HG03060 (cell line): Measurements from ENCODE around the gene COMMD1.

Experiments used
- ATAC-seq: cut with Tn5 transposase; IDR thresholded peaks from one replicate; pipeline ENCODE4 v1.9.1; 2021; ENCODE audit warnings: low read depth, moderate number of reproducible peaks; ENCODE audit not compliant: unreplicated experiment

The COMMD1 gene

GRCh38 chr2:62055724-62056336, 150.4 kb downstream of the COMMD1 start:
- ATAC-seq, result no peak

- ATAC-seq, result no peak
Measured at GRCh38 chr2:62056341-62056740, 150.9 kb downstream of the COMMD1 start.

GRCh38 chr2:62065243-62065642, 159.8 kb downstream of the COMMD1 start:
- no peak for ATAC-seq

GRCh38 chr2:62071126-62071598, 165.7 kb downstream of the COMMD1 start:
- no peak for ATAC-seq

GRCh38 chr2:62071760-62072680, 166.5 kb downstream of the COMMD1 start:
- ATAC-seq, result no peak

- no peak for ATAC-seq
Measured at GRCh38 chr2:62074233-62074632, 168.8 kb downstream of the COMMD1 start.

GRCh38 chr2:62076980-62077638, 171.6 kb downstream of the COMMD1 start:
- no peak for ATAC-seq

GRCh38 chr2:62084801-62085200, 179.3 kb downstream of the COMMD1 start:
- no peak for ATAC-seq

- ATAC-seq, result no peak
Measured at GRCh38 chr2:62089658-62090057, 184.2 kb downstream of the COMMD1 start.

GRCh38 chr2:62091471-62091870, 186.0 kb downstream of the COMMD1 start:
- ATAC-seq, result no peak

- no peak for ATAC-seq
Measured at GRCh38 chr2:62099050-62099449, 193.6 kb downstream of the COMMD1 start.

- peak; percentile 62 for ATAC-seq
Measured at GRCh38 chr2:62099523-62100175, 194.2 kb downstream of the COMMD1 start.

- no peak for ATAC-seq
Measured at GRCh38 chr2:62101886-62102285, 196.4 kb downstream of the COMMD1 start.

GRCh38 chr2:62102402-62102920, 197.0 kb downstream of the COMMD1 start:
- ATAC-seq, result no peak

- ATAC-seq, result no peak
Measured at GRCh38 chr2:62109554-62109953, 204.1 kb downstream of the COMMD1 start.

- no peak for ATAC-seq
Measured at GRCh38 chr2:62110415-62111025, 205.0 kb downstream of the COMMD1 start.

- no peak for ATAC-seq
Measured at GRCh38 chr2:62112179-62112578, 206.7 kb downstream of the COMMD1 start.

GRCh38 chr2:62114564-62114963, 209.1 kb downstream of the COMMD1 start:
- ATAC-seq, result no peak

GRCh38 chr2:62116983-62117382, 211.5 kb downstream of the COMMD1 start:
- no peak for ATAC-seq

GRCh38 chr2:62118160-62118559, 212.7 kb downstream of the COMMD1 start:
- ATAC-seq, result no peak
